Epithelial cell of proximal tubule (primary cell): ENCODE data around the gene TXNDC2. TPM values are rescaled to one million over a fixed set of nuclear protein-coding genes. Genes with fewer than 3 reads are reported as not detected.
"Not testable (repeated sequence)": the region's sequence is repeated elsewhere in the genome, so short reads cannot be mapped to it uniquely, and the experiment has no call there.

Experiments used
- DNase-seq: peaks from one replicate; pipeline ENCODE4 v3.0.0-alpha.2; 2011; ENCODE audit warnings: low read depth
- H3K4me3 ChIP-seq: 2 replicates; pipeline ENCODE4 v1.5.1; 2011; ENCODE audit warnings: low read depth, mild to moderate bottlenecking, low read length
- CTCF ChIP-seq: conservative IDR thresholded peaks from 2 replicates; pipeline ENCODE4 v1.5.1; 2012; ENCODE audit warnings: low read depth, mild to moderate bottlenecking, low read length
- total RNA-seq: library from RNA; depleted of rRNA; stranded (reverse); fragments of >200 nt; gene quantifications from 2 replicates; pipeline ENCODE4 v1.2.3, GENCODE V29; 2015

The TXNDC2 gene
- total RNA-seq, 1 donor from 2014 or later, result not detected

GRCh38 chr18:9852266-9853081, 33.3 kb upstream of the TXNDC2 start:
- DNase-seq, result no peak
- no peak overlapping the region for H3K4me3 ChIP-seq
- TF ChIP-seq CTCF, result no peak

DNA sequence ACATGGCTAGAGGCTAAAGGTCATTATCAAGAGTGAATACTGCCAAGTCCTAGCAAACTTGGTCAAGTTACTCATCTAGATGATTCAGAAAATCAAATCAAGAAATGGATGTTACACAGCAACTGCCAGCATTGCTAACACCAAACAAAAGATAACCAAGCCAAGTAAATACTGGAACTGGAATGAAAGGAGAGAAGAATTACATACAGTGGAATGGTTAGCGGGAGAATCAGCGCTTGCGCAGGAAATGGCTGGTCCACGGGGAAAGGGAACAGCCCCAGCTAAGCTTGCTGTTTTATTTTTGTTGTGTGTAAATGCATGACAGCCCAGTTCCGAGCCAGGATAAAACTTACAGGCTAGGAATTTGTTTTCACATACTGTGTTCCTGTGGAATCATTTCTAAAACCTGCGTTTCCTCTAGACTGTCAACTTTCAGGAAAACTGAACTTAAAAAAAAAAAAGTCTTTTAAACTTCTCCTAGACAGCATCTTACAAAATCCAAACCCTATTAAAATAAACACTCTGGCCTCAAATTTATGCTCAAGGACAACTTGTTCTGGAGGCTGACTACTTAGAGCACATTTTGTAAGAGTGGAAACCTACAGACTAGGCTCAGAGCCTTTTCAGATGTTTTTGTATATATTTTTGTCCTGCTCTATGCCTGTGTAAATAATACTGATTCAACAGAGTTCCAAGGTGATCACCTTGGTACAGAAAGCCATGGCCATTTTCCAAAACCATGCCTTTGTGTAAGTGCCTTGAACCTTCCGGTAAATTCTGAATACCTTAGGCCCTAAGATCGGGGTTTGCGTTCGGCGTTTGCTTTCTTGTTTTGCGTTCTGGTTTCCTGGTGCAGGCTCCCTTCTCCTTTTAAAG, 30.7 kb upstream of the TXNDC2 start:
- TF ChIP-seq CTCF, result no peak
- no peak overlapping the region for H3K4me3 ChIP-seq
- no peak for DNase-seq

- H3K4me3 ChIP-seq, result no peak overlapping the region
- DNase-seq, result peak; percentile 64
- no peak for TF ChIP-seq CTCF
Measured at GRCh38 chr18:9855681-9856080, 30.1 kb upstream of the TXNDC2 start.

DNA sequence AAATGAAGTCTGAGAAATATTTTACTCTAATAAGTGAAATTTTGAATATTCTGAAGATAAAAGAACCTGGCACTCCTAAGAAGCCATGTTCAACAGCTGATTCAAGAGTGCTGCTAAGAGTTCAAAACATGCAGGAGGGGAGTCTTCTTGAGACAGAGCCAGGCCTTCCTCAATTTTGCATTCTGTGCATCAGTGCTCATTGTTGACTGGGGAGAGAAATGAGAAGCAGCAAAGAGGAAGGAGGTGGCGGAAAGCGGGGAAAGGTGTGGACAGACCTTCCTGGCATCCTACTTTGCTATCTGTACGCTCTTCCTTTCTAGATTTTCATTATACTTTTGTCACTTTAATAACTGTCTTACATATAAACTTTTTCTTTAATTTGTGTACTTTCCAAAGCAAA, 29.7 kb upstream of the TXNDC2 start:
- no peak for TF ChIP-seq CTCF
- H3K4me3 ChIP-seq, result no peak overlapping the region
- no peak for DNase-seq

- H3K4me3 ChIP-seq, DNase-seq: not testable (repeated sequence)
Measured at GRCh38 chr18:9857479-9857998, 28.2 kb upstream of the TXNDC2 start.

GRCh38 chr18:9858642-9859041, 27.1 kb upstream of the TXNDC2 start:
- no peak for DNase-seq
- no peak overlapping the region for H3K4me3 ChIP-seq
- TF ChIP-seq CTCF, result no peak

GRCh38 chr18:9859232-9859631, 26.5 kb upstream of the TXNDC2 start:
- TF ChIP-seq CTCF, result no peak
- DNase-seq, result no peak
- no peak overlapping the region for H3K4me3 ChIP-seq
